GM18508 (cell line): Measurements from ENCODE around the gene TMEM120B.
"Not testable (repeated sequence)": the region's sequence is repeated elsewhere in the genome, so short reads cannot be mapped to it uniquely, and the experiment has no call there.

Experiments used
- ATAC-seq: cut with Tn5 transposase; IDR thresholded peaks from one replicate; pipeline ENCODE4 v1.9.1; 2021; ENCODE audit warnings: moderate number of reproducible peaks; ENCODE audit not compliant: insufficient read depth, unreplicated experiment

The TMEM120B gene

GRCh38 chr12:121789233-121789781 lies 76.8 kb downstream of the TMEM120B start:
- no peak for ATAC-seq

- ATAC-seq: no peak
Observed at GRCh38 chr12:121789800-121790728, 77.5 kb downstream of the TMEM120B start.

GRCh38 chr12:121790785-121791184 lies 78.2 kb downstream of the TMEM120B start:
- ATAC-seq: not testable (repeated sequence)

GRCh38 chr12:121791671-121792551 lies 79.4 kb downstream of the TMEM120B start:
- ATAC-seq: no peak

- no peak for ATAC-seq
Observed at GRCh38 chr12:121792607-121793439, 80.3 kb downstream of the TMEM120B start.

GRCh38 chr12:121793440-121793837 lies 80.9 kb downstream of the TMEM120B start, which contains the start of gene RHOF:
RHOF (minus strand) TSS chr12:121793688; CDS start chr12:121793633, 55 bp downstream.
- ATAC-seq: no peak

- ATAC-seq: peak; percentile 27
Observed at GRCh38 chr12:121793838-121794533, 81.4 kb downstream of the TMEM120B start.

GRCh38 chr12:121794534-121795033 lies 82.0 kb downstream of the TMEM120B start:
- no peak for ATAC-seq

- ATAC-seq: no peak
Observed at GRCh38 chr12:121795034-121795968, 82.7 kb downstream of the TMEM120B start.

GRCh38 chr12:121796855-121797751 lies 84.6 kb downstream of the TMEM120B start:
- no peak for ATAC-seq

GRCh38 chr12:121797937-121798786 lies 85.6 kb downstream of the TMEM120B start:
- ATAC-seq: no peak

- no peak for ATAC-seq
Observed at GRCh38 chr12:121798787-121799155, 86.2 kb downstream of the TMEM120B start.

GRCh38 chr12:121799156-121799841 lies 86.7 kb downstream of the TMEM120B start:
- ATAC-seq: no peak

GRCh38 chr12:121799842-121800693 lies 87.5 kb downstream of the TMEM120B start:
- no peak for ATAC-seq
